ENCODE measurements around the gene STAB2. TPM values are rescaled to one million over a fixed set of nuclear protein-coding genes. Genes with fewer than 3 reads are reported as not detected.

The STAB2 gene
- total RNA-seq, 1 donor from 2014 or later, result 0.25 TPM

DNA sequence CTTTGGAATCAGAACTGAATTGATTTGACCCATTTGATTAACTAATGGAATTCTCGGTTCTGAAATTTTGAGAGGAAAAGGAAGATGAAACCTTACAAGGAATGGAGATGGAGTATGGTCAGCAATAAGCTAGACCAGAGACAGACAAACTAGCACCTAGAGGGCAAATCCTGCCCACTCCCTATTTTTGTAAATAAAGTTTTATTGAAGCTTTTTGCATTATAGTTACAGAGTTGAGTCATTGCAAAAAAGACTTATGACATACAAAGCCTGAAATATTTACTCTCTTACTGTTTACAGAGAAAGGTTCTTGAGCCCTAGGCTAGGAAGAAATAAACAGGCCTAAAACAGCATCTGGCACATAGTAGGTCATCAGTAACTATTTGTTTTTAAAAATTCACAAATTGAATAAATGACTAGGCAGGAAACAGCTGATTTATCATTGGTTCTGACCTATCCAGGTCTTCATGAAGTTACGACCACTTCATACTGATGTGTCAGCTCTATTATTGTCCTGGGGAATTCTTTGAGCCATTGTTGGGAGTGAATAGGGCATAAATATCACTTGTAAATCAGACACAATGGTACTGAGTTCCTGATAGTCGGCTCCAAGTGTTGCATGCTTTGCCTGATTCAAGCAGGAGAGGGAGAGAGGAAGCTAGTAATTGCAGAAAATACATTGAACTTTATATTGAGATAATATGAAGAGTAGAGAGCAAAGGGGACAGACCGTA, 14.6 kb upstream of the STAB2 start:
- intact Hi-C loops (cut with micrococcal nuclease), result no loop called here

DNA sequence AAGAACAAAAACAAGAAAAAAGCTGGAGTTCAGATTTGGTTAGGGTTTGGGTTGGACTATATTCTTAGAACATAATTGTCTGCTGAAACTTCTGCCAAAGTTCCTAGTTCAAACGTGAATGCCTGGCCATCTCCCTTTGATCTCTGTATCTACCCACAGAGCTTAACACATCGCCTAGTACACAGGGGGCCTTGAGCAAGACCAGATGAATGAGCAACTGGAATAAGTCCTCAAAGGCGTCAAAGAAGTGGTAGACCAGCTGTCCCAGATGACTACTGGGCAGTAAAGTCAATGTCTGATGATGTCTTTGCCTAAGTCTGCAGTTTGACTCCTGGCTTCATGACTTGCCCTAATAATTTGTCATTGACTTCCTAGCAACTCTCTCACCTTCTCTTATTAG, 13.9 kb upstream of the STAB2 start:
- DNase-seq, result no peak
- no peak for ATAC-seq
- intact Hi-C loops (cut with micrococcal nuclease), result no loop called here

More for the DNA sequence above, 14.6 kb upstream of the STAB2 start:
- no peak for DNase-seq
- ATAC-seq, result no peak

DNA sequence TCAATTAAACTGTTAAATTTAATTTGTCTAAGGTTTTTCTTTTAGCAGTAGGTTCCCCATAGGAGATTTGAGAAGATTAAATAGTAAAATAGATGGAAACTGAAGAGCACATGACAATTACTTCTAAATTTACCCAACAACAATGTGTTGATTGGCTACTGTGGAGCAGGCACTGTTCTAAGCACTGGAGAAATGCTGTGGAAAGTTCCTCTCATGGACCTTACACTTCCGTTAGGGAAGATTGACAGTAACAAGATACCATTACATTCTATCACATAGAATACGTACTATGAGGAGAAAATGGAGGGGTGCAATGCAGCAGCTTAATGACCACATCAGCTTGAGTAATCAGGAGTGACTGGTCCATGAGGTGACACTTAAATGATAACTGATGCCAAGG, 8.1 kb upstream of the STAB2 start:
- intact Hi-C loops (cut with micrococcal nuclease), result no loop called here
- ATAC-seq (no peak), DNase-seq (no peak)

- ATAC-seq (no peak), DNase-seq (no peak)
- intact Hi-C loops (cut with micrococcal nuclease), result no loop called here
Measured at GRCh38 chr12:103580026-103580425, 7.0 kb upstream of the STAB2 start.

GRCh38 chr12:103583008-103583407, 4.1 kb upstream of the STAB2 start:
- ATAC-seq (no peak), DNase-seq (no peak)
- intact Hi-C loops (cut with micrococcal nuclease), result no loop called here

DNA sequence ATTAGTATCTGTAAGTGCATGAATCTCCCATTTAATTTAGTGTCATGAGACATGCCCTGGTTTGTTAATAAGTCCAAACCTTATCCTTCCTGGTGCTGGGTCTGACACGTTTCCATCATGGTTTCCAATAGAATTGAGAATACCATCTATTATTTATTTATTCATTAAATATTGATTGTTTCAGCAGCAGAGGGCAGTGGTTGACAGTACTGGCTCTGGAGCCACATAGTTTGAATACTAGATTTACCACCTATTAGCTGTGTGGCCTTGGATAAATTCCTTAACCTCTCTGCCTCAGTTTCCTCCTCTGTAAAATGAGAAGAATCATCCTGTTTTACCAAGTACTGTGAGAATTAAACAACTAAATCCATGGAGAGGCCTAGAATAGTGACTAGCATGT, 941 bp upstream of the STAB2 start:
- ATAC-seq, result no peak
- intact Hi-C loops (cut with micrococcal nuclease), result no loop called here
- DNase-seq, result no peak

DNA sequence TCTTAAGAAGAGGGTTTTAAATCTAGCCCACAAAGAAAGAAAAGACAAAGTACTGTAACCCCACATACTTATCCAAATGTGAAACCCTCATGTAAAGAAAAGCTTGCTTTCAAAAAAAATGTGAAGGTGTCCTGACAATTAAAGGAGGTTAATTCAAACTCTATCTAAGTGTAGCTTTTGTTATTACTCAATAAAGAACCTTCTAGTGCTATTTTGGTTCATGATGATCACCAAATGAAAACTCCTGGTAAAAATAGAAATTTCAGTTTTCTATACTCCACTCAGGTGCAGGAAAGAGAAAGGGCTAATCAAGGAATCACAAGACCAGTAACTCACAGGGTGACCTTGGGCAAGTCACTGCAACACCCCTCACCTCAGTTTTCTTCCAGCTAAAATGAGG, 1.6 kb downstream of the STAB2 start:
- ATAC-seq, result no peak
- DNase-seq, result no peak
- intact Hi-C loops (cut with micrococcal nuclease), result no loop called here

GRCh38 chr12:103589517-103589916, 2.4 kb downstream of the STAB2 start:
- no peak for DNase-seq
- intact Hi-C loops (cut with micrococcal nuclease), result no loop called here
- ATAC-seq, result no peak

DNA sequence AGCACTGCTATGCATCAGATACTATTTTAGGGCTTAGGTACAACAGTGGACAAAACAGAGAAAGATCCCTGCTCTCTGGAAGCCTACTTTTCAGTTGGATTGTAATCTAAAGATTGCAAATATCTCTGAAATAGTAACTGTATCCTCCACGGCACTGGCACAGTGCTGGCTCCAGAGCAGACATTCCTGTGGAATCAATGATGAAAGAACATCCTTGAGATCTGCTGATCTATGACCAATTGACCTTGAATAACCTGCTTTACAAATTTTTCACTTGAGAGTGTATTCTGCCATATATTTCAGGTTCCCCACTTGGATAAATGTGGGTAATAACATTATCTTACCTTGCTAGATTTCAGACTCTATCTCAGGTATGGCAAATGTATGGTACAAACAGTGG, 3.2 kb downstream of the STAB2 start:
- intact Hi-C loops (cut with micrococcal nuclease), result no loop called here
- DNase-seq (no peak), ATAC-seq (no peak)

DNA sequence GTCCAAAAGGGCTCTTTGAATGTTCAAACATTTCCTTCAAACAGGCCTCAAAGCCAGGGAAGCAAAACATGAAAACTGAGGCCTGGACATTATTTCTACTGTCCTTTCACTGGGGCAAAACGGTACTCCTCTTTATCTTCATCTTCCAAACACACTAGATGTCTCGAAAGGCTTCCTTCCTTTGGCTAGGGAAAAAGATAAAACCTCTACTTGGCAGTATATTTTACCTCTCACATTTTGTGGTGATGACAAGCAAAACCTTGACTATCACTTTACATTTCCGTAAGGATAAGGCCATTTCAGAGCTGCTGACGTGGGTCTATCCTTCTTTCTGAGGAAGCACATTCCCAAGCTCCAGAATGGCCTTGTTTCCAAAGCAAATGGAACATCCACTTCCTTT, 9.9 kb downstream of the STAB2 start:
- DNase-seq (no peak), ATAC-seq (no peak)
- intact Hi-C loops (cut with micrococcal nuclease), result no loop called here

DNA sequence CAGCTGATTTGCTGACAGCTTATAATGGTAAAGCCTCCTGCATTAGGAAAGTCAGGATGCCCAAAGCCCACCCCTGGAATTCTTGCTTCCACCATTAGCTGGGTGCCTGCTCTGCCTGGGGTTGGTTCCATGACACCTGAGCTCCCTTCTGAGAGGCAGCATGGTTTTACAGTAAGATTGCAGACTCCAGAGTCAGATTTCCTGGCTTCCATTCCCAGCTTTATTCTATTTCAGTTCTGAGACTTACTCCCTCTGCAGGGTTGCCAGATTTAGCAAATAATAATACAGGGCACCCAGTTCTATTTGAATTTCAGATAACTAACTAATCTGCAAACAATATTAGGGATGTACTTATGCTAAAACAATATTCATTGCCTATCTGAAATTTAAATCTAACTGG, 12.2 kb downstream of the STAB2 start:
- DNase-seq (no peak), ATAC-seq (no peak)
- intact Hi-C loops (cut with micrococcal nuclease), result no loop called here

DNA sequence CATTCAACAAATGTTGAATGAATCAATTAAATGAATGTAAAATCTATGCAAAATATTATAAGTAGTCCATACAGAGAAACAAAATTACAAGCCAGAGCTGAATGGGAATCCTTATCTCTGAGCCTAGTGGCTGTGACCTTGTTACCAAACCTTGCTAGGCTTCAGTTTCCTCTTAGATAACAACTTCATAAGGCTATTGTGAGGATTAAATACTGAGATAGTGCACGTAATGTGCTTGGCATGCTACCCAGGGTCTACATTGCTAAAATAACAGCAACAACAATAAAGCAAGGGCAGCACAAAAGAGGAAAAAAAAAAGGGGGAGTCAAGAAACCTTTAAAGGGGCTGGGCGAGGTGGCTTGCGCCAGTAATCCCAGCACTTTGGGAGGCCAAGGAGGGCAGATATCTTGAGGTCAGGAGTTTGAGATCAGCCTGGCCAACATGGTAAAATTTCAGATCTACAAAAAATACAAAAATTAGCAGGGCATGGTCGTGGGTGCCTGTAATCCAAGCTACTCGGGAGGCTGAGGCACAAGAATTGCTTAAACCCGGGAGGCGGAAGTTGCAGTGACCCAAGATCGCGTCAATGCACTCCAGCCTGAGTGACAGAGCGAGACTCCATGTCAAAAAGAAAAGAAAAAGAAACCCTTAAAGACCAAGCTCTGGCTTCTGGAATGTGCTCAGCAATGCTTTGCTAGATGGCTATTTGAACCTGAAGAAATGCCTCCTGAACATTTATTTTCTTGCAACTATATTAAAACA, 14.1 kb downstream of the STAB2 start:
- intact Hi-C loops (cut with micrococcal nuclease), result no loop called here
- peak; percentile 18 for ATAC-seq
- DNase-seq, result no peak

DNA sequence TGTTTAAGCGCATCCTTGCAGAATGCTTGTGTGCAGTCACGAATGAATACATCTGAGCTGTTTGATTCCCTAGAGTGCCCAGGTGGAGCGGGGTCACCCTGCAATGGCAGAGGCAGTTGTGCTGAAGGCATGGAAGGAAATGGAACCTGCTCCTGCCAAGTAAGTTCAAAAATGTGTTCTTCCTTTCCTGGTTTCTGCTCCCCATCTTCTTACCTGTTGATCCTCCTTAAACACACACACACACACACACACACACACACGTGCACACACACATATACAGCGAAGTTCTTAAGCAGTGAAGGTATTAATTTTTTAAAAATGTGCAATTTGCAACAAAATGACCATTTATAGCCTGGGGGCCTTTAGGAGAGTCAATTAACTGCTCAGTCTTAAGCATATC, 33.3 kb downstream of the STAB2 start:
- no peak for DNase-seq
- intact Hi-C loops (cut with micrococcal nuclease), result no loop called here
- no peak for ATAC-seq

DNA sequence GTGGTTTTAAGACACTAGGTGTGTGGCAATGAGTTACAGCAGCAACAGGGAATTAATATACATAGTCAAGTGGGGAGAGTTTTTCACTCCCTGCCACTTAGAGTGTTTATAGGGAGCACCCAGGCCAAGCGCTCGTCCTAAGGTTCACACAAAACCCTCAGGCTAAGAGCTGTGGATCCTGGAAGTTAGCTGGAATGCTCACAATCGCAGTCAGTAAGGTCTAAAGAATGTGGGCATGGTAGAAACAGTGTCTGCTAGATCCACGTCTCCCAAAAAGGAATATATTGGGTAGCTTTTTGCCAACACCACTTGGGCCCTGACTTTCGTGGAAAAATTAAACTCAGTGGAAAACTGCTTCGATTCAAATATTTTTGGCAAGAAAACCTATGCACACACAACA, 36.6 kb downstream of the STAB2 start:
- no peak for ATAC-seq
- DNase-seq, result no peak
- intact Hi-C loops (cut with micrococcal nuclease), result no loop called here

GRCh38 chr12:103626498-103626897, 39.4 kb downstream of the STAB2 start:
- peak; percentile 88 for ATAC-seq
- DNase-seq, result peak; percentile 52
- intact Hi-C loops (cut with micrococcal nuclease), result no loop called here

GRCh38 chr12:103627189-103627855, 40.2 kb downstream of the STAB2 start:
- peak; percentile 84 for DNase-seq
- peak; percentile 96 for ATAC-seq
- intact Hi-C loops (cut with micrococcal nuclease), result no loop called here

DNA sequence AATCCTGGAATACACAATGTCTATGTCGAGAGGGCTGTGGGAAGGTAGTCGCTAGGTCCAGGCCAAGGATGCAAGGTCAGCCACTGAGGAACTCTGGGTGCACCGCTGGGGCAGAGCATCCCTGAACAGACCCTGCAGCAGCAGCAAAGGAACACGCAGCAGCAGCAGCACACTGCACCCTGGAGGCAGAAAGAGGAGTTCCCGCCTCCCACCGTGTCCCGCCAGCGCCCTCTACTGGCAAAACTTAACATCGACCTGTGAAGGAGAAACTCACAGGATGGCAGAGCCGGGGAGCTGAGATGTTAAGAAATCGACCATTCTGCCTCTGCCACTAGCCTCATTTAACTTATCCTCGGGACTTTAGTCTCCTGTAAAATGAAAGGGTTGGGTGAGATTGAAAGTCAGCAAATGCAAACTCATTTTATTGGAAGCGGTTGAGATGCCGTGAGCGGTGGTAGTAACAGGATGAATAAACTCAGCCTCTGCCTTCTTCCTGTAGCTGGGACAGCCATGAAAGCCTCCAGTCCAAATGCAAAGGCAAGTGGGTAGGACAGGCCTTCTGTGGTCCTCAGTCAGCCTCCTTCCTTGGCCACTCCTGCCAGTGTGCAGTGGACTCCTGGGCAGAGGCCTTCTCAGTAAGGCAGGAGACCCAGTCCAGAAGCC, 45.6 kb downstream of the STAB2 start:
- no peak for DNase-seq
- intact Hi-C loops (cut with micrococcal nuclease), result no loop called here
- ATAC-seq, result no peak

- intact Hi-C loops (cut with micrococcal nuclease), result no loop called here
- DNase-seq (no peak), ATAC-seq (no peak)
Measured at GRCh38 chr12:103634732-103635131, 47.7 kb downstream of the STAB2 start.

- intact Hi-C loops (cut with micrococcal nuclease), result no loop called here
- DNase-seq, result no peak
- ATAC-seq, result no peak
Measured at GRCh38 chr12:103635419-103635818, 48.3 kb downstream of the STAB2 start.

GRCh38 chr12:103637021-103637420, 49.9 kb downstream of the STAB2 start:
- intact Hi-C loops (cut with micrococcal nuclease), result no loop called here
- ATAC-seq, result no peak
- DNase-seq, result no peak

Data from left ventricle myocardium superior (tissue), 1 donor.